HG03460 (cell line): ENCODE results near the gene NPAS3.

Source experiments
- ATAC-seq: cut with Tn5 transposase; IDR thresholded peaks from one replicate; pipeline ENCODE4 v1.9.1; 2021; ENCODE audit not compliant: unreplicated experiment

NPAS3 gene

DNA sequence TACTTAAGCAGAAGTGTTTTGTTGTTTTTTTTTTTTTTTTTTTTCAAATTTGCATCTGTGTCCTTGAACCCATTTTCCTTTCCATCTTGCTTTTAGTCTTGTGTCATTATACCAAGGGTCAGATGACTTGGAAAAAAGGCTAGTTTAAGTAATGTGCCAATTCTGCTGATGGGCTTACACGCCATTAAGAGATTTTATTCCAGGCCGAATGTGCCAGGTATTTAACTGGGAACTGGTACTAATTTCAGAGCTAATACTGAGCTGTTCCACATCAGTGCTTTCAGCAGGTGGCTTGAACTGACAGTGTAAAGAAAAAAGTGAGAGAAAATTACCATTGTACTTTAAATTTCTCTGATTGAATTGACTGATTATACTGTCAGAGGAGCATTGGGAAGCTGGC is 224.9 kb downstream of the NPAS3 start:
- no peak for ATAC-seq

DNA sequence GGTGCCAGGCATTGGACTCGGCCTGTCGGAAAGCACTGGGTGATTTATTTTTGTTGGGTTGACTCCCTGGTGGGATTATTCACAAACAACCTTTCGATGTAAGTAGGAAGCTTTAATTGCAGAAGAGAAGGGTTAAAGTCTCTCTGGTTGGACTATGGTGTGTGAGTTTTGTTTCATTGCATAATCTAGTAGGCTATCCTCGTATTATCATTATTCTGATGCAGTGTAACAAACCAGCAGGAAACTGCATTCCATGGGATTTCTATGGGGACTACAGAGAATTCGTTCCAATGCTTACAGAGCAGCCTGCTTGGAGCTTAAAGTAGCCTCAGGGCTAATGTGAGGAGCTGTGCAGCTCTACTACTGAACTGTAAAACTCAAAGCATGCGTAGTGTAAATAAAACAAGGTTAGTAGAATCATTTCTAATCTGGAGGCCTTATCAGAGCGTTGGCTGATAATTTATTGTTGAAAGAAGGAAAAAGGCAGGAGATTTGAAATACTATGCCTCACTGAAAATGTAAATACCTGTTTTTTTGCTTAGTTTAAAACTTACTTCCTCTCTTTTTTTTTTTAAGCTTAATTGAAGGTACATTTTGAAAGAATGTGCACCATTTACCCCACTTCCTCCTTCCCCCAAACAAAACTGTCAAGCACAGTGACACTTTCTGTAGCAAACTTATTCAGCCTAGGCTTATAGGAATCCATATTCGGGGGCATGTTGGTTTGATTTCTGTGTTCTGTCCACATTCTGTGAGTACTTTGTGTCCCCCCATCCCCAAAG is 226.7 kb downstream of the NPAS3 start:
- ATAC-seq: no peak

DNA sequence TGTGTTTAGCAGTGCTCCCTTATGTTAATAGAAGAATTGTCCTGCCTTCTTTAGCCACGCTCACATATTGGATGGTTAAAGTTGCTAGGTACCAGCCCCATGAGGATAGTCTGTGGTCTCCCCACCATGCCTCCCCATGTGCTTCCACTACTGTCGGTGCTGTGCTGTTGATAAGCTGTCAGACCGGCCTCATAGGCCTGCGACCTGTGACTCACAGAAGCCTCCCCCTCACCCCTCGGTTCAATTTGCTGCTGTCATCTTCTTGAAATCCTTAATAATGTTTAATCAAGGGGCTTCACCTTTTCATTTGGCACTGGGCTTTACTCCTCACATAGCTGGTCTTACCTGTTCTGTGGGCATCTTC is 227.2 kb downstream of the NPAS3 start:
- no peak for ATAC-seq

DNA sequence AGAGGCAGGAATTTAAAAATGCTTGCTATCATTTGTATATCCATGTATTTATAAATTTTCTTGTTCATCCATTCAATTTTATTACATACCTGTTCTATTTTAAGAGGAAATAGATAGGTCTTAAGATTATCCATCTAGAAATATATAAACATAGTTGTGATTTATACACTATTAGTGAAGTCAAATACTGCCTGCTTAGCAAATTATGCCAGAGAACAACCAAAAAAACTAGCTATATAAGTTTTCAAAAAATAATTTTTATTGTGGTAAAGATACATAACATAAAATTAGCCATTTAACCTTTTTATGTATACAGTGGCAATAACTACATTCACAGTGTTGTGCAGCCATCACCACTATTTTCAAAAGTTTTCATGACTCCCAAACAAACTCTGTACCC is 237.3 kb downstream of the NPAS3 start:
- ATAC-seq: no peak

DNA sequence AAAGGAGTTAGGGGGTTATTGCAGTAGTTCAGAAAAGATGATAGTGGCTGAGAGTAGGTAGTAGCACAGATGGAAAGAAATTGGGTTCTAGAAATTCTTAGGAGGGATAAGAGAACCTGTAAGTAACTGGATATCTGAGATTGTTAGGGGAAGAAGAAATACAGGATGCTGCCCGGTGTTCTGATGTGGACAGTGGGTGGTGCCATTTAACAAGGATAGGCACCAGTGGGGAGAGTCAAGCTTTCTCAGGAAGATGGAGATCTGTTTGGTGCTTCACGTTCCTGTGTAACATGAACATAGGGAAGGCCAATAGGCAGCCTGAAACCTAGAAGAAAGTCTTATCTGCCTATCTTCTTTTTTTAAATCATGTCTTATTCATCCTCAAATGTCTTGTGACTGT is 245.9 kb downstream of the NPAS3 start:
- no peak for ATAC-seq

DNA sequence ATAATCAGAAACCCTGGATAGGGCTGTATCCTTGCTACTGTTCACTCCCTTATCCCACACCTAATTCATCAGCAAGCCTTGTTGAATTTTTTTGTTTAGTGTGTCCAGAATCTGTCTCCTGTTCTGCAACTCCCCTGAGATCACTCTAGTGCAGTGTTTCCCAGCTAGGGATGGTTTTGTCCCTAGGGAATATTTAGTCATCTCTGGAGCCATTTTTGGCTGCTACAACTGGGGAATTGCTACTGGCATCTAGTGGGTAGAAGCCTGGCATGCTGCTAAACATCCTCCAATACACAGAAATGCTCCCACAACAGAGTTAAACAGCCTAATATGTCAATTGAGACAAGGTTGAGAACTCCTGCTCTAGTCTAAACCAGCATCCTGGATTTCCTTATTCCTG is 248.0 kb downstream of the NPAS3 start:
- no peak for ATAC-seq

DNA sequence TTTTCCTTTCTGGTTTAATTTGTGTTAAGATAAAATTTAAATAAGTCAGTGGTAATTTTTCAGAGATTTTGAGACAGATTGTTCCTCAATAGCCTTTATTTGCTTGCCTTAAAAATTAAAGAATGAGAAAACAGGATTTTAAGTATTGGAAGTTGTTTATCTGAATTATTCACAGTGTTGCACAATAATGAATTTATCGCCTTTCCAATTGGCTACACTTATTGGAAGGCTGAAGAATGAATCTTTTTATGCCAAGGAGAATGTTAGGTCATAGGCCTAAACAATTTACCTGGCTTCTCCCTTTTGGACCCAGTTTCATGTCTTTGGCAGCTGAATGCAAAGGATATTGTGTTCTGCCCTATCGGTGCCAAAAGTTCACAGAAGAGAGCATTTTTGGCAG is 250.2 kb downstream of the NPAS3 start:
- no peak for ATAC-seq

DNA sequence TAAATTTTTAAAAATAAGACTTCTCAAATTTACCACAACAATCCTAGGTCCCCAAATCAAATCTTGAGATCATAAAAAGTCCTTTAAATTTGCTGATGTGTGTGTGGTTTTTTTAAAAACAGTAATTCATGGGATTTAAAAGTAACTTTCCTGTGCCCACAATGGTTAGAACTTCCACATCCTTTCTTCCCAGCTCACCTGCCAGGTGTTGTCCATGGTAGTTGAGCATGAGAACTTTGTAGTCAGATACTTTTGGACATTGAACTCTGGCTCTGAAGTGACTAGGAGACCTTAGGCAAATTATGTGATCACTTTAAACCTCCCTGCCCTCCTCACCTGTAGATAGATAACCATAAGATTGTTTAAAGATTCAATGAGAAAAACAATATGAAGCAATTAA is 253.2 kb downstream of the NPAS3 start:
- no peak for ATAC-seq

DNA sequence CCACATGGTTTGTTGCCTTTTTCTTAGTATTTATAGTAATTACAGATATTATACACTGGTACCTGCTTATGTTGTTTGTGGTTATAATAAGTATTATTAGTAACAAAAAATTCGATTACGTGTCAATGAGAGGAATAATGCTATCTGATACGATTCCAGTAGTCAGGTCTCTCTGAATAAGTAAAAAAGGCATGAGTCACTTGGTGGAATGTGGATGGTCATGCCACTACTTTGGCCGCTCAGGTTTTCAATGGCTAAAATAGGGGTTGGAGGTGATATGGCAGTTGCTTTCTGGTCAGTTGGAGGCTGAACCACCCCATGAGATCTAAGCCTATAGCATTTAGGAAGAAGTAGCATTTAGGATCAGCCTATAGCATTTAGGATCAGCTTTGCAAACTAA is 255.9 kb downstream of the NPAS3 start:
- no peak for ATAC-seq

DNA sequence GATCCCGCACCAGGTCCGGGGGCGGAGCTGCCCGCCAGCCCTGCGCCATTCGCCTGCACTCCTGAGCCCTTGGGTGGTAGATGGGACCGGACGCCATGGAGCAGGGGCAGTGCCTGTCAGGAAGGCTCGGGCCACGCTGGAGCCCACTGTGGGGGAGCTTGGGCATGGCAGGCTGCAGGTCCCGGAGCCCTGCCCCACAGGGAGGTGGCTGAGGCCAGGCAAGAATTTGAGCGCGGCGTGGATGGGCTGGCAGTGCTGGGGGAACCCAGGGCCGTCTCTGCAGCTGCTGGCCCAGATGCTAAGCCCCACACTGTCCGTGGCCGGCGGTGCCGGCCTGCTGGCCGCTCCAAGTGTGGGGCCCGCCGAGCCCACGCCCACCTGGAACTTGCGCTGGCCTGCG is 260.0 kb downstream of the NPAS3 start:
- no peak for ATAC-seq

DNA sequence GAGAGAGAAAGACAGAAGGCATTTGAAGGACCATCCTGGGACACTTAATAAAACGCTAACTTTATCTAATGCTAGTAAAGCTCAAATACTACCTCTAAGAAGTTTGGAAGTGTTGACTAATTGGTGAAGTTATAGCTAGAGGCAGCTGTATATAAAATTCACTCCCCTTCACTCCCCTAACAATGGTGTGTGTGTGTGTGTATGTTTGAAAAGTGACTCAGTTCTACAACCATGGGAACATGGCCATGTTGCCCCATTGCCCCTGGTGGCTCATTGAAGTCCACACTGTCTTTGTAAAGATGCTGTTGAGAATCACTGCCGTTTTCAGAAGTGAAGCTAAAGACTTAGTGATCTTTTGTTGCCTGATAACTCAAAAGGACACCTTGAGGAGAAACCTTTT is 262.4 kb downstream of the NPAS3 start:
- no peak for ATAC-seq

DNA sequence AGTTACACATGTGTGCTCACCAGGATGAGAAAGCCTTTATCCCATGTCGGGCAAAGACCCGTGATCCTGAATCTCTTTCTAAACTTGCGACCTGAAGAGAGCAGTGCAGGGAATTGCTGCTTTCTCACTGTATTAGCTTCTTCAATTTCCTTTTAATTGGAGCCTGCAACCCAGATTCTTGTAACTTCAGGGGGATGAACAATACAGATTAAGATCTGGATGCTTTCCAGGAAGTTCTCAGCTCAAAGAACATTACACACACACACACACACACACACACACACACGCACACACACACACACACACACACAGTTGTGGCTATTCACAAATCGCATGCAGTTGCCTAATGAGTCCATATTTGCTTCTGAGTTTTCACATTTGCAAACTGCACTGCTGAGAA is 268.3 kb downstream of the NPAS3 start:
- ATAC-seq: no peak

DNA sequence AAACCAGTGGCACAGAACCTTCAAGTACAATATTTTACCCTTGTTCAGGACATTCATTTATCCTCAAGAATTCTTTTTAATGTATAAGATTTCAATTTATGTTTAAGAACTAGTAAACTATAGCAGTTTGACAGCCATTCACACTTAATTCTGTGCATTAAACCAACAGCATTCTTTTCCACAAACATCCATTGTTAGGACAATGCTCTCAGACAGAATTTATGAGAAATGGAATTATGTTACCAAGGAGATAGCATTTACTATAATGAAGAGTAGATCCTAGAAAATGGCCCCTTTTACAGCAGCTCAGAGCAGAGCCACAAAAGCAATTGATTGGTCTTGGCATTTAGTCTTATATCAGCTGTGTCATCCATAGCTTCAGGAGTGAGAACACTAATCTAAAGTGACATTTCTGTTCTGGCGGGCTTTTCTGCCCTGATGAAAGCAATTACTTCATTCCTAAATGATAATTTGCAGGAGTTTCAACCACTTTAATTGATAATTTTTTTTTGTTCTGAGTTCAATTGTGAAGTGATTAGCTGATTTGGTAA is 268.9 kb downstream of the NPAS3 start:
- no peak for ATAC-seq

DNA sequence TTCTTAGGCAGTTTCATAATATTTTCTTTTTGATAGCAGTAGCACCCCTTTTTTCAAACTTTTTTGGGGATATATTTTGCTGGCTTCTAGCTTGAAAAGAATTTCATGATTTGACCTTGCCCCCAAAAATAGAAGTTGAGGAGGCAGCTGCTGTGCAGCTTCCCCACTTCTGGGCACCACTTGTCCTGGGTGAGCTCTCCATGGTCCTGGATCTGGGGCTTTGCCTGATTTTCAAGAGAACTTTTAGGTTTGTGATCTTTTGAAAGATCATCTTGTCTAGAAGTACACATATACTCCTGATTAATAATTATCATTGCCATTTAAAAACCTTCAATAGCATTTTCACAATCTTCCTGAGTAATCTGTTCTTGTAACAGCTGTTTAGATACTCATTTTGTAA is 271.6 kb downstream of the NPAS3 start:
- ATAC-seq: no peak

DNA sequence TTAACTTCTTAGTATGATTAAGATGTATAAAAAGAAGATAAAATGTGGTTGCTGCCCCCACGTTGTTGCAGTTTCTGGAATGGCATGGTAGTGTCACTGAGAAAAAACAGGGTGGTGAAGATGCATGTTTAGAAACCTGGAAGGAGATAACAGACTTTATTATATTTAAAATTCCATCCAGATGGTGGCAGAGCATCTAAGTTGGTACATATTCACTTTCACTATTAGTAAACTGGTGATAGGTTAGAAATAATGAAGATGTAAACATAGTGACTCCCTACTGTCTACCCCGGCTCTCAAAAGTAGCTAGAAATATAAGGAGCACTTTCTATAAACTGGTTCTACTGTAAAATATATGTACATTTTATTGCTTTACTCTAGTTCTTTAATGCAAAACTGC is 279.3 kb downstream of the NPAS3 start:
- ATAC-seq: no peak

DNA sequence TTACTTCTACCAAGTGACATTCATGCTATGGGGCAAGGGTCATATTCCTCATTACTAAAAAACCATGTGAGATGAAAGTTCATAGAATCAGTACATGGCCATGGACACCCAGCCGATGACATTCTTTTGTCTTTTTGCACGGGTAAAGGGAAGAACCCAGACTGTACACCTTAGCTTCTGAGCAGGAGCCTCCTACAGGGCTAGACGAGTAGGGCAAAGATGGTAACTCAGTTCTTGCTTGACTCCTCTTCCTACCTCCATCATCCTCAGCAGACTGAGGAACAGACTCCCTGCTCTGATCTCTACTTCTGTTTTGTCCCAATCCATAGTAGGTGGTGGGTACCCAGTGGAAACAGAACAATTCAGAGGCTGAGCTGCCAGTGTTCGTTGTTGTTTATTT is 281.3 kb downstream of the NPAS3 start:
- ATAC-seq: no peak

DNA sequence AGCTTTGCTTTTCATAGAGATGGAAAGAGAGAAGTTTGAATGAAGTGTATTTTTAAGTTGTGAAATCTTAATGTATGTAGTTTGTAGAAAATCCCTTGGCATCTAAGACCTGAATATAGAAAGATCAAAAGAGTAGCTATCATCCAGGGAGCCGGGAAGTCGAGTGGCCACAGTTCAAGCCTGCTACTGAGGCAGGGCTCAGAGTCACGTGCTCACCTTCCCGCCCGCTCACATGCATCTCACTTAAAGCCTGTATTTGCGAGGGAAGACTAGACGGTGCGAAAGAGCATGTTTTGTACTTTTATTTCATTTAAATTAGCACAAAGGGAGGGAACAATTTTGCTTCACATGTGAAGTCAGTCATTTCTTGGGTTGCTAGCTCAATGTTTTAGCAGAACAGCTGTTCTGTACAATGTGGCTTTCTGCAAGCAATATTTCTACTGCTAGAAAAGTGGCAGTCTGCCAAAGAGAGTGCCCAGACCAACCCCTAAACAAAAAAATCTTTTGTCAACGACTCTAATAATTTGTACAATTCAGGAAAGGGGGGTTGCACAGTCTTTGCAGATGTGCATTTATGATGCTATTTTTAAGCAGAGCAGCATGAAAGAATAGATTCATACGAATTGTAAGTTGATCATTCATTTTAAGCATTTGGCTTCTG is 290.7 kb downstream of the NPAS3 start:
- no peak for ATAC-seq

DNA sequence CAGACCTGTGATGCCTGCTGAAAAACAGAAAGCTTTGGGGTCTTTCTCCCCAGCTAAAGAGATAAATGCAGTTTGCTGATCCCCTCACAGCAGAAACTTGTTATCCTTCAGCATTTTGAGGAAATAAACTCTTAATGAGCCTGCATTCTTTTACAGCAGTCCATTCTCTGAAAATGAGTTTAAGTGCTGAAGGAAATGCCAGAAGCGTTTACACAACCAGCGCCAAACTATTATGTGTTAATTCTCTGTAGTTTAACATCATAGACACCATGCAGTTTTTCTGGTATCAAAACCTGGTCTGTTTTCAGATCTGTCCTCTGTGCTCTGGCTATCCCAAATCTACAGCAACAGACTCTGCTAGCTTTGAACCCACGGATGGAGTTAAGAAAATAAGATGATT is 291.3 kb downstream of the NPAS3 start:
- ATAC-seq: no peak

DNA sequence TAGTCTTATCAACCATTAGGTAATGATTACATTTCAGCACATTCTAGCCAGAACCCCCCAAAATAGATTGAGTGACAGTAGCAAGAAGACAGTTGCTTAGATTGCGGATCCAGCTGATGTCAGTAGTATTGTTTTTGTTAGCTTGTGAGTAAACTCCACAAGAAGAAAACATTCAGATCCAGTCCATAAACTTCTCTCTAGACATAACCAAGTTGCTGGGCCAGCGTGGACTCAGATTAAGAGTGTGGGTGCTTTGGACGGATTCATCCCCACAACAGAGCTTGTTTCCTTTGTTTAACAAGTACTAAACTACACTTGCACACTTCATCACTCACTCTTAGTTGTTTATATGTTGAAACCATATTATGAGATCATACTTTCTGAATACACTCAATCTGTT is 293.4 kb downstream of the NPAS3 start:
- ATAC-seq: no peak

DNA sequence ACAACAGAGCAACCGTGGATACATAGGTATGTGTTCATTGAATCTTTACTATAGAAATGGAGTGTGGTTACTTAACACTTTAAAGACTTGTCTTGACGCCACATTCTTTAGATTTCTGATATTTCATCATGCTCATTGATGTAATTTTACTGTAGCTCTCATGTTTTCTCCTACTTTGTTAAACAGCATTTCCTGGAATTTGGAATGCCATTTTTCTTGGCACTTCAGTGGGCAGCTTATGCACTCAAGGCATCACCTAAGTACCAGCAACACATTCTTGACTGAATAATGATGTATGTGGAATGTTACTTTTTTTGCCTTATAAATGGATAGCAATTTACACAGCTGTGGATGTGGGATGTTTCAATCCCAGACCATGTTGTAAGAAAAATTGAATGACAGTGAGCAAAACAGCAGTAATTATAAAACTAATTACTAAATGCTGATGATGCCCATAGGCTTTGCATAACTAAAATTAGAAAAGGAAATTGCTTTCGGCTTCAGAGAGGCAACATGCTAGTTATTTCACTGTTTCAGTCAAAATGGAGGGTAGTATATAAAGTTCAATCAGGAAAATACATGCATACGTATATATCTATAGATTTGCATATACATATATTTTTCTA is 298.5 kb downstream of the NPAS3 start:
- ATAC-seq: no peak

DNA sequence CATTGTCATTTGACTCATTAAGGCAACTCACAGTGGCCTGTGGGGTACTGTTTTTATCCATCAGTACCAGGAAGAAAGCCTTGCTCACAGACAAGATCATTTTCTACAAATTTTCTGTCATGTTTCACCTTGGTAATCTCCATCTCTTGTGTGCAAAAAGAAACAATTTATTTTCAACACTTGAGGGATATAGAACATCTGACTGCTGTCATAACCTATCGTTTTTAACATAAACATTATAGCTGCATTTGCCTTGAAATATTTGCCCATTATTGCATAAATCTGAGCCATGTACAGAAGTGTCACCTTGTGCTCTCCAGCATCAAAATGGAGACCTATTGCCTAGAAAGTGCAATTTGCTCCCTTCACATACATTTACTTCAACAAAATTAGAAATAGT is 300.8 kb downstream of the NPAS3 start:
- no peak for ATAC-seq

DNA sequence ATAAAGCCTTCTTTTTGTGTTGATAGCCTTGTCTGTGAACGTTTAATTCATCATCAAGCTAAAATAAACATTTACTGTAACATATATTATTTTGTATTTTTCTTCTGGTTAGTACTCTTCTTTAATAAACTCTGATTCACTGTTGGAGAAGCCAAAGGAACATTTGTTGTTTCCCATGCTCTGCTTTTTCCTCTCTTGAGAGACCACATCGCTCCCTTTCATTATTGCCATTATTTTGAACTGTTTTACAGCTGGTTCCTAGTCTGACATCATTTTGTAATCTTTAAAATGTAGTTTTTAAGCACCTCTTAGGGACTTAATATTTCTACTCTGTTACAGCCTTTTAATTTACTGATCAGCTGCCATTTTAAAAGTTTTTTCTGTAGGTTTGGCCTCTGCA is 301.8 kb downstream of the NPAS3 start:
- no peak for ATAC-seq
